HG03159 (cell line): ENCODE data around the gene SPC24.
"Not testable (repeated sequence)": the region's sequence is repeated elsewhere in the genome, so short reads cannot be mapped to it uniquely, and the experiment has no call there.

ENCODE experiments used
- ATAC-seq: cut with Tn5 transposase; IDR thresholded peaks from one replicate; pipeline ENCODE4 v1.9.1; 2021; ENCODE audit warnings: mild to moderate bottlenecking, moderate library complexity; ENCODE audit not compliant: unreplicated experiment

The SPC24 gene

DNA sequence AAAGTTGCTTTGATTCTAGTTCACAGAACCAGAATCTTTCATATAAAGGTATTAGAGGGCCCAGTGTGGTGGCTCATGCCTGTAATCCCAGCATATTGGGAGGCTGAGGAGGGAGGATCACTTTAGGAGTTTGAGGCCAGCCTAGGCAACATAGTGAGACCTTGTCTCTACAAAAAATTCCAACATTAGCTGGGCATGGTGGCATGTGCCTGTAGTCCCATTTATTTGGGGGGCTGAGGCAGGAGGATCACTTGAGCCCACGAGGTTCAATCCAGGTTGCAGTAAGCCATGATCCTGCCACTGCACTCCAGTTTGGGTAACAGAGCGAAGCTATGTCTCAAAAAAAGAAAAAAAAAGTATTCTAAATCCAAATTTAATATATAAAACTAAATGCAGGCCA lies 57.3 kb downstream of the SPC24 start:
- no peak for ATAC-seq

DNA sequence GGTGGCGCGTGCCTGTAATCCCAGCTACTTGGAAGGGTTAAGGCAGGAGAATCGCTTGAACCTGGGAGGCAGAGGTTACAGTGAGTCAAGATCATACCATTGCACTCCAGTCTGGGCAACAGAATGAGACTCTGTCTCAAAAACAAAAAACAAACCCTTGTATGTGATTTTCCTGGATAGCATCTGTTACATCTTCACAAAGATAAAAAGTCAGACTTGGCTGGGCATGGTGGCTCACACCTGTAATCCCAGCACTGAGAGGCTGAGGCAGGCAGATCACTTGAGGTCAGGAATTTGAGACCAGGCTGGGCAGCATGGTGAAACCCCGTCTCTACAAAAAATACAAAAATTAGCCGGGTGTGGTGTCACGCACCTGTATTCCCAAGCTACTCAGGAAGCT lies 58.2 kb downstream of the SPC24 start:
- not testable (repeated sequence) for ATAC-seq

DNA sequence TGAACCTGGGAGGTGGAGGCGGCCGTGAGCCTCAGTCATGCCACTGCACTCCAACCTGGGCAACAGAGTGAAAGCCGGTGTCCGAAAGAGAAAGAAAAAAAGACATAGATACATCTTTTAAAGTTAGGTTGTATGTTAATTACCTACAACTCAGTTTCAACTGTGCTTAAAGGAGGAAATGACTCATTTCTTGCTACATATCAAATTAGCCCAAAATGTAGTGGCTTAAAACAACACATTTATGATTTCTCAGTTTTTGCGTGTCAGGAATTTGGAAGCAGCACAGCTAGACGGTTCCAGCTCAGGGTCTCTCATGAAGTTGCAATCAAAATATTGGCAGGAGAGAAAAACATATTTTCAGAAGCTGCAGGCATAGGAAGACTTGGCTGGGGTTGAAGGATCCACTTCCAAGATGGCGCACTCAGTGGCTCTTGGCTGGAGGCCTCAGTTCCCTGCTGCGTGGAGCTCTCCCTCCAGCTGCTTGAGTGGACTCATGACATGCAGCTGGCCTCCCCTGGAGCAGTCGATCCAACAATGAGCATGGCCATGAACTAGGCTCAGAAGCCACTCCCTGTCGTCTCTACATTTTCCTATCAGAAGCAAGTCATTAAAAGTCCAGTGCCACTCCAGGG lies 59.3 kb downstream of the SPC24 start:
- ATAC-seq = peak; percentile 49
